NCI-H524 treated with DMSO at 0.1 percent for 48 hours (cell line): Measurements from ENCODE around the gene MND1.
"Not testable (repeated sequence)": the region's sequence is repeated elsewhere in the genome, so short reads cannot be mapped to it uniquely, and the experiment has no call there.

Experiments used
- DNase-seq: peaks from one replicate; lab custom pipeline; 2025; lab: John Stamatoyannopoulos, UW

MND1 gene

DNA sequence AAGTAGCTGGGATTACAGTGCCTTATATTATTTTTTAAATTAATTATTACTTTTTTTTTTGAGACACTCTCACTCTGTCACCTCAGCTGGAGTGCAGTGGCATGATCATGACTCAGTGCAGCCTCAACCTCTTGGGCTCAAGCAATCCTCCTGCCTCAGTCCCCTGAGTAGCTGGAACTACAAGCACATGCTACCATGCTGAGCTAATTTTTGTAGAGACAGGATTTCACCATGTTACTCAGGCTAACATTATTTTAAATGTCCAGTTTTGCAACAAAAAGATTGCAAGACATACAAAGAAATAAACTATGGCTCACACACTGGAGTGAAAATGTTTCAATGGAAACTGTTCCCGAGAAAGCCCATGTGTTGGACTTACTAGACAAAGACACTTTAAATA, 59.2 kb downstream of the MND1 start:
- DNase-seq: no peak

DNA sequence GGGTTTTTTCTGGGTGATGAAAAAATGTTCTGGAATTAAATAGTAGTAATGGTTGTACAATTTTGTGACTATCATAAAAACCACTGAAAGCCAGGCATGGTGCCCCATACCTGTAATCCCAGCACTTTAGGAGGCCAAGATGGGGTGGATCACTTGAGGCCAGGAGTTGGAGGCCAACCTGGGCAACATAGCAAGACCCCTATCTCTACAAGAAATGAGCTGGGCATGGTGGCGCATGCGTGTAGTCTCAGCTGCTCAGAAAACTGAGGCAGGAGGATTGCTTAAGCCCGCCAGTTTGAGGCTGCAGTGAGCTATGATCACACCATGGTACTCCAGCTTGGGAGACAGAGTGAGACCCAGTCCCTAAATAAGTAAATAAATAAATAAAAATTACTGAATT, 63.4 kb downstream of the MND1 start:
- DNase-seq: no peak

DNA sequence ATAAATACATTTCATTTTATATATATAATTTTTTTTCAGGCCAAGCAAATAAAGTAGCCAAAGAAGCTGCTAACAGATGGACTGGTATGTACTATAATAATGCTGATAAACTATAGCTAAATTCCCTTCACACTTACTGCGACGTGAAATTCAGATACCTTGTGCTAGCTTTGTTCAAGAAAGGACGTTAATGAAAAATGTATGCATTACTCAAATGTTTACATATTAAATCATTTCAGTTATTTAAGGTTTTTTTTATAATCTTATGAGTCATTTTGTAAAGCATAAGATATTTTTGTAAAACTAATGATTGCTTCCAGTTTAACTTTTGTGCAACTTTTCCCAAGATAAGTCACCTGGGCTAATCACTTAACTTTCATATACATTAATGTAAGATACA, 64.4 kb downstream of the MND1 start:
- DNase-seq: no peak

DNA sequence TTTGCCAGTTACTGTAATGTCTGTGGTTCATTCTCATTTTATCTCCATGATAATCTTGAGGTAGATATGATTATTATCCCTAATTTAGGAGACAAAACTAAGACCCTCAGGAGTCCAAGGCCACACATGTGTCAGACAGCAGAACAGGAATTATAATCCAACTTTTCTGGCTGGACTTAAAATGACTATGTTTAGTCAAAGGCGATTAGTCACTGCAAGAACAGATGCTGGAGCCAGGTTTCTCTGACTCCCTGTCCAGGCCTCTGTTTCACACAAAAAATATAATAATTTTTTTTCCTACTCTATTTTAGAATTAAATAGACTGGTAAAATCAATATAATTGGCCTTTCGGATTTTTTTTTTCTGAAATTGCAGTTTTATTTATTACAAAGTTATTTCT, 64.9 kb downstream of the MND1 start:
- no peak for DNase-seq

DNA sequence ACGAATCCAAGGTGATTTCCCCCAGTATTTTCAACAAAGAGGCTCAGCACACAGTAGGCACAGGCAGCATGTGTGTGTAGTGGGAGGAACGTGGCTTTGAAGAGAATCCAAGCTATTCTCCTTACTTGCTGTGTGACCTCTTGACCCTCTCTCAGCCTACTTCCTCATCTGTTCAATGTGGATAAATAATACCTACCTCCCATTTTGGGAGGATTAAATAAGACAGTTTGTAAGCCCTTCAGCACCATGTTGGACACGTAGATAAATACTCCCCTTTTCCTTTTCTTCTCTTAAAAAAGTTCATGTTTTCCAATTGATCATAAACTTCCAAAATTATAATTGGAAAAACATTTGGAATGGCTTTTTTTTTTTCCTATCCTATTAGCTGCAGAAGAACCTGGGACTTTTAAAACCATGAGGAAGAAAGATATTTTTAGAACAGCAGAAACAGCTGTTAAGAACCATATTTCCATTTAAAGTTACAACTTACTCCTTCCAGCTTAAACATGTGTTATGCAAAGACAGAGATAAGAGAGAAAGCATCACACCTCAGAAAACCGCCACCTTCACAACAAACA, 65.5 kb downstream of the MND1 start:
- DNase-seq: peak; percentile 17

DNA sequence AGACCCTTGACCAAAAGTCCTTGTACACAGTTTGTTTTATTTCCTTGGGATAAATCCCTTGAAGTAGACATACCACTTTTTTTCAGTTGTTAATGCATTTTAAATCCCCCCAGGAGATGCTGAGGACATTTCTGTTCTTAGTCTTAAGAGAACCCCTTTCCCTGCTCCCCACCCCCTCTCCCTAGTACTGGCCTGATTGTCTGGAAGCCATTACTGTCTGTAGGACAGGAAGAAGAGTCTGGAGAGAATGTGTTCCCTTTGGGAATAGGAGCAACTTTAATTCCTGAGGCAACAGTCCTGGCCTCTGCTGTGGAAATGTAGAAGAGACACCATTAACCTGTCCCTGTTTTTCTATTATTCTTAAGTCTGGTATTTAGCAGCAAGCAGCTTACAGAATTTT, 69.4 kb downstream of the MND1 start:
- DNase-seq: no peak

DNA sequence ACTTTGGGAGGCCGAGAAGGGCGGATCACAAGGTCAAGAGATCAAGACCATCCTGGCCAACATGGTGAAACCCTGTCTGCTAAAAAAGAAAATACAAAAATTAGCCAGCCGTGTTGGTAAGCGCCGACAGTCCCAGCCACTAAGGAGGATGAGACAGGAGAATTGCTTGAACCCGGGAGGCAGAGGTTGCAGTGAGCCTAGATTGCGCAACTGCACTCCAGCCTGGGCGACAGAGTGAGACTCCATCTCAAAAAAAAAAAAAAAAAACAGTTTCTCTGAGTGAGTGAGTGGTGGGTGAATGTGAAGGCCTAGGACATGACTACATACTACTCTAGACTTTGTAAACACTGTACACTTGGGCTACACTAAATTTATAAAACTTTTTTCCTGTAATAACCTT, 72.0 kb downstream of the MND1 start:
- DNase-seq: not testable (repeated sequence)

DNA sequence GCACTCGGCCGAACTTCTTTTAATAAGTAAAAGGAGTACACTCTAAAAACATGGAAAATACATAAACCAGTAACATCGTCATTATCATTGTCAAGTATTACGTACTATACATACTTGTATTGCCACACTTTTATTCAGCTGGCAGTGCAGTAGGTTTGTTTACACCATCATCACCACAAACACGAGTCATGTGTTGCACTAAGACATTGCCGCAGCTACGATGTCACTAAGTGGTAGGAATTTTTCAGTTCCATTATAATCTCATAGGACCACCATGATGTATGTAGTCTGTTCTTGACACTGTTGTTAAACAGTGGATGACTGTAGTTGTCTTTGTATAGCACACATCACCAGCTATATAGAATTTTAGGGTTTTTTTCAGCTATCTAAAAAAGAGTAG, 73.6 kb downstream of the MND1 start:
- no peak for DNase-seq

DNA sequence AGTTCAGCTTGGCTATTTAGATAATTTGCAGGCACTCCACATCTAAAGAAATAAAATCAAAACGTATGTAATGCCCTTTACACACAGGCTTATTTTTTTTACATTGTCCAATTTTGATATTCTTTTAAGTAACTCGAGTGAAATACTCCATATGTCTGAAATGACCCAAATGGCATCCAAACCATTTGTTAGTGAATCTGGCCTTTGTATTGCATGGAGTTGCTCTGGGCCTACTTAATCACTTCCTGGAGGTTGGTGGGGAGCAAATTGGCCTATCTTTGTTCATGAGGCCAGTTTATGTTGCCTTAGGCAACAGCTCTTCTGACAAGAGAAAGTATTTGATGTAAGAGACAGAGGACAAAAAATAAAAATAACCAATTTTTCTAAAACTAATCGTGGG, 74.1 kb downstream of the MND1 start:
- DNase-seq: no peak

DNA sequence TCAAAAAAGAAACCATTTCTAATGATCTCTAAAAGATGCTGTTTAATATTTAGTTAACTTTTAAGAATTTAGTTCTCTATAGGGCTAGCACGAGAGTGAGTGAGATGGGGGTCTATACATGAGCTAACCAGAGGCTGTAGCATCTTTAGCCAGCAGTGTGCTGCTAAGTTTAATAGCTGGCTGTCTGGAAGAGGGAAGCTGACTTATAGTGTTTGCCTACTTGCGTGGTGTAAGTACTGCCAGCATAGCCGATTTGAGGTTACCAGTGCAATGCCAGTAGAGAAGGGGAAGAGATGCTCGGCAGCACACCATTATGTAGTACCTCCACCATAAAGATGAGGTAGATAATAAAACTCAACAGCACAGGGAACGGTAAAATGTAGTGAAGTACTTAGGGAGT, 74.5 kb downstream of the MND1 start:
- DNase-seq: no peak

DNA sequence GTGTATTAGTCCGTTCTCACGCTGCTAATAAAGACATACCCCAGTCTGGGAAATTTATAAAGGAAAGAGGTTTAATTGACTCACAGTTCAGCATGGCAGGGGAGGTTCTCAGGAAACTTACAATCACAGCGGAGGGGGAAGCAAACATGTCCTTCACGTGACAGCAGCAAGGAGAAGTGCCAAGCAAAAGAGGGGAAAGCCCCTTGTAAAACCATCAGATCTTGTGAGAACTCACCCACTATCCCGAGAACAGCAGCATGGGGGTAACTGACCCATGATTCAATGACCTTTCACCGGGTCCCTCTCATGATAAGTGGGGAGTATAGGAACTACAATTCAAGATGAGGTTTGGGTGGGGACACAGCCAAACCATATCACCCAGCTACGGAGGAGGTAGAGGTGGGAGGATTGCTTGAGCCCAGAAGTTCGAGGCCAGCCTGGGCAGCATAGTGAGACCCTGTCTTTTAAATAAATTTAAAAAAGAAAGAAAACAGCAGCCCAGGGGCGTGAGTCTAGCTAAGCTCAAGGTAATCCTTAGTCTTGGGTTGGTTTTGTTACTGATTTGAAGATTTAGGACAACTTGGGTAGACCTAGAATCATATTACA, 75.3 kb downstream of the MND1 start:
- no peak for DNase-seq

DNA sequence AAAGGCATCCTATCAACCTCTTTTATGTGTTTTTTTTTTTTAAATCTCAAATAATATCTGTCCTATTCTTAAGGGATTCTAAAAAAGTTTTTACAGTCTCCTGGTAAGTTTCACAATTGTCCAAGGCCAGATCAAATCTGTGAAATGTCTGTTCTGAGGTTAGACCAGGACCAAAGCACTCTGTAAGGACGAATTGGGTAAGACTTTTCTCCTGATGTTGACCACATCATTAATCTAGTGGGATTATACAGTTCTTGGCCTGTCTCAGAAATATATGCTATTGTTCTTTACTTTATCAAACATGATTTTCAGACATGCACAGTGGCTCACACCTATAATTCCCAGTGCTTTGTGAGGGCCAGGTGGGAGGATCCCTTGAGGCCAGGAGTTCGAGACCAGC, 75.9 kb downstream of the MND1 start:
- no peak for DNase-seq

DNA sequence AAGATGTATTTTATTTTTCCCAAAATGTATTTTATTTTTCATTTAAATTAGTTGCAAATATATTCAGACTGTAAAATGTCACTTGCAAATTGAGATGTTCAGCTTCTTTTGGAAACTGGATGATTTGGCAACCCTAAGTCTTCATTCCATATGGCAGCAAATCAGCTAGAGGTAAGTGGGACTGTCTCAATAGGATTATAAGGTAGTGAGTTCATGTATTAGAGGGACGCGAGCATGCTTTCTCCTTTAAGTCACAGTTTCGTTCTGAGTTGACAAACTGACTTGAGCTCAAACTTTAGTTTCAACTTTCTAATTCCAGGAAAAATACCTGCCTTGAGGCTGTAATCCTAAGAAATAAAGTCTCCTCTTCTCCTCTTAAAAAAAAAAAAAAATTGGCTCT, 77.5 kb downstream of the MND1 start:
- no peak for DNase-seq

DNA sequence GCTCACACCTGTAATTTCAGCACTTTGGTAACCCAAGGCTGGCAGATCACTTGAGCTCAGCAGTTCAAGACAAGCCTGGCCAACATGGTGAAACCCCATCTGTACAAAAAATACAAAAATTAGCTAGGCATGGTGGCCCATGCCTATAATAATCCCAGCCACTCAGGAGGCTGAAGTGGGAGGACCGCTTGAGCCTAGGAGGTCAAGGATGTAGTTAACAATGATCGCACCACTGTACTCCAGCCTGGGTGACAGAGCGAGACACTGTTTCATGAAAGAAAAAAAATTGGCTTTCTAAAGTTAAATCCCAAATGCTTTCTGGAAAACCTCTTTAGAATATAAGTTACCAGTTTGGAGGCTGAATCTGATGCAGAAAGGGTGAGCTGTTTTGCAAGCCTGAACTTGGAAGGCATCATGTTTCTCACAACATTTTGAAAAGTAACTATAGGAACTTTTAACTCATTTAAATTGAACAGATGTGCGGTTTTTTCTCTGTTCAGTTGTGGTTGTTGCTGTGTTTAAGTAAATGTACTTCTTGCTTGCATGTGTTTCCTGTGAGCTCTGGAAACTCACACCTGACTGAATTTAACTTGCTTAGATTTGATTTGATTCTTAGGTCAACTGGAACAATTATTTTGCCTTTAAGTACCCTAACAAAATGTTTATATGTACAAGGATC, 81.9 kb downstream of the MND1 start:
- DNase-seq: no peak

DNA sequence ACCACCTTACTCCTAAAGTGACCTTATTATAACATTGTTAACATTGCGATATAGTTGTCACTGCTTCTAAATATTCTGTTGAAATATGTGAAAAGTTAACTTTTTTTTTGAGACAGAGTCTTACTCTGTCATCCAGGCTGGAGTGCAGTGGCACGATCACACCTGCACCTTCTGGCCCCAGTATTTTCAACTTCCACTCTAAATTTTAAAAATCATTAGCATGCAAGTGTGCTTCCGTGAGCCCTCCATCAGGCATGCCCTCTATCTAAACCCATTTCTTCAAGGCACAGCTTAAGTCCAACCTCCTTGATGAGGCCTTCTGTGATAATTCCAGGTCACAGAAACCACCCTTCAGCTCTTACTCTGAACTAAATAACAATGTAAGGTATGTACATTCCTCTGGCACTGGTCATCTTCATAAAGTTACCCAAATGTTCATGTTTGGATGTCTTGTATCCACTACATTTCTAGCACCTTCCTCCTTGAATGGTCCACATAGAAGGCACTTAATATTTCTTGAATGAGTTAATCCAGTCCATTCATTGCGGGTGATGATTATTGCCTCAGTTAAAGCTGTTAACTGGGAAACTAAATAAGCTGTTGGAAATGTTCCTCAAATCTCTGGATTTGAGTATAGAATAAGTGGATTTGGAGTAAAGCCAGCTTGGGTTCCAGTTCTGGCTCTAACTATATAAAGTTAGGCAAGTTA, 83.0 kb downstream of the MND1 start:
- DNase-seq: no peak

DNA sequence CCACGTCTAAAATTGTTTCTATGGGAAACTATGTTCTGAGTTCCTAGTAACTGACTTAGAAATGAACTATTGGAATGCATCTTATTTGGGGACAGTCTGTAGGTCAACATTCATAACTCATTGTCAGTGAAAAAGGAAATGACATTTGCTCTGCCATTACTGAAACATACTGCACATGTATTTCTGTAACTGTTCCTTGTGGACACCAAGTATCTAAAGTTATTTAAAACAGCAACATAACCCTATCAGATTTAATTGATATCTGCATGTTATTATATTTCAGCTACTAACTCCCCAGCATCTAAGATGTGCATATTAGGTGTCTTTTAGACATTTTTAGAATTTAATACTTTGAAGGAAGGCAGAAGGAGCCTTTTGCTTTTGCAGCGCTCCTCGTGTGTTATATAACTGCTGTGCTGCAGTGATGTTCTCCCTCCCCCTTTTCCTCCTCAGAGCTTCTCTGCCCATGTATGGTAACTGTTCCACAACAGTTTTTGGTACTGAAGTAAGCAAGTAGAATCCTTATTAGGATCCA, 84.5 kb downstream of the MND1 start:
- DNase-seq: no peak

DNA sequence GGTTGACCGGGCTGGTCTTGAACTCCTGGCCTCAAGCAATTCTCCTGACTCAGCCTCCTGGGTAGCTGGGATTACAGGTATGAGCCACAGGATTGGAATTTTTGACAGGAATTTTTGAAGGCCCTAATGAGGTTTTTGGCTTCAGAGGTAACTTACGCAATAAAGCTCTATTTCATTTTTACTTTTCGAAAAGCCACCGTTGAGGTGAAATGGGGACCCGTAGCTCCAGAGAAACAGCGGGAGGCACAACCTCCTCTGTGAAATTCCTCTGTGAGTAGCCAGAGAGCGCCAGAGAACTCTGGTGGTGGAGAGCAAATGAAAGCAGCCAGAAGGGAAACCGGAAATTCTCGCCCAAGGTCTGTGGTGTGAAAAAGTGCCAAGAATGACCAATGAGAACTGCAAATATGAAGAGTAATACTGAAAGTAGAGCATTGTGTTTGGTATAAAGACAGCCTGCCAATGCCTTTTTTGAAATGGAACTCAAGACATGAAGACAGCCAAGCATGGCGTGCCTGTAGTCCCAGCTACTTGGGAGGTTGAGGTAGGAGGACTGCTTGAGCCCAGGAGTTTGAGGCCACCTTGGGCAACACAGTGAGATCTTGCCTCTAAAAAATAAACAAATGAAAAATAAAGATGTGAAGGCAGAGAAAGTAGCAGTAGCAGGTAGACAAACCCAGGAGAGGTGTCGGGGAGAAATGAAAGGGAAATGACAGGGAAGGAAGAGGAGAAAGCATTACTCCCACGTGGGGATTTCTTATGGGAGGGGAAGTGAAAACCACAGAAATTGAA, 88.7 kb downstream of the MND1 start:
- no peak for DNase-seq

DNA sequence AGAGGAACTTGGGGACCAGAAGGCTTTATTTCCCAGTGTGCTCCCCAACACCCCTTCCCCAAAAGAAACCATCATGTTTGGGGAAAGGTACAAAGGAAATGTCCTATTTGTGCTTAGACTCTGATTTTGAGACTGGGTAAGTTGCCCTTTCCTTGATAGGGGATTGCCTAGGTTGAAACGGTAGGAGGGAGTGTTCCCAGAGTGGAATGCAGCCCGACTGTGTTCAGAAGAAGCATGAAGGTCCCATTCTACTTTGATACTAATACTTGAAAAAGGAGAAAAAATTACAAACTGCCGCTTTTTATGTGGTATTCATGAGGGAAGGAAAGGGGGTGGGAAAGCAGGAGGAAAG, 89.2 kb downstream of the MND1 start:
- no peak for DNase-seq

DNA sequence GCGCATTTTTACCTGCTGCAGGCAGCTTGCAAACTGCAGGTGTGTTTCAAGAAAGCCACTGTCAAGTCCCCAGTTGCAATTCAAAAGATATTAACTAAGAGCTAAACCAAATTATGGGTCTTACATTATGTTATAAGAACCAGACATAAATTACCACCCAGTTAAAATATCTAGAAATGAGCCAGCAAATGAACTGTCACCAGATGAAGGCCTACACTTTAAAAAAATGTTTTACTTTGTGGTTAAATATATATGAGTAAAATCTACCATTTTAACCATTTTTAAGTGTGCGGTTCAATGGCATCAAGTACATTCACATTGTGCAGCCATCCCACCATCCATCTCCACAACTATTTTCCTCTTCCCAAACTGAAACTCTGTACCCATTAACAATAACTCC, 89.7 kb downstream of the MND1 start:
- DNase-seq: no peak

DNA sequence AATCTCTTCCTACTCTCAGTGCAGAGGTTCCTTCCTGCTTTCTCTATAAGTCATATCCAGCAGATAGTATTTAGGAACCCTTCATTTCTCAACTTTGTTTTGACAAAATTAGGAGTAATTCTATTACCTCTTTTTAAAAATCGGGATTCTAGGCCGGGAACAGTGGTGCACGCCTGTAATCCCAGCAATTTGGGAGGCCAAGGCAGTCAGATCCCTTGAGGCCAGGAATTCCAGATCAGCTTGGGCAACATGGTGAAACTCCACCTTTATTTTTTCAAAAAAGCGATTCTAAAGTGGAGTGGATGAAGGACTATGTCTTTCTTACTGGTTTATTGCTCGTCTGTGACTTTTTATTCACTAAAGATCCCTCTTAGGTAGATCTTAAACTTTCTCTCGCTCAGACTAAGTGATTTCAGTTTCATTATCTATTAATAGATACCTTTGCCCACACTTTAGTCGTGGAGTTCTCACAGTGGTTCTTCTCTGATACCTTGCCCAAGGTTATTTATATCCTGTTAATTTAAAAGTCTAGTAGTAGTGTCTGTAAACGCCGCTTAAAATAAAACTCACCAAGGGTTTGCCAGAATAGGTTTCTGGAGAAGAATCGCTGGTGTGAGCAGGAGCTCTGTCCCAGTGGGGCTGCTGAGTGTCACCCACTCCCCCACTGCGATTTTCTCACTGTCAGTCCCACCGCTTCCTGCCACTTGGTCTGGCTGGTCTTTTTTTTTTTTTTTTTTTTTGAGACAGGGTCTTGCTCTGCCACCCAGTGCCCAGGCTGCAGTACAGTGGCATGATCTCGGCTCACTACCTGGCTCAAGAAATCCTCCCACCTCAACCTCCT, 94.6 kb downstream of the MND1 start:
- no peak for DNase-seq

DNA sequence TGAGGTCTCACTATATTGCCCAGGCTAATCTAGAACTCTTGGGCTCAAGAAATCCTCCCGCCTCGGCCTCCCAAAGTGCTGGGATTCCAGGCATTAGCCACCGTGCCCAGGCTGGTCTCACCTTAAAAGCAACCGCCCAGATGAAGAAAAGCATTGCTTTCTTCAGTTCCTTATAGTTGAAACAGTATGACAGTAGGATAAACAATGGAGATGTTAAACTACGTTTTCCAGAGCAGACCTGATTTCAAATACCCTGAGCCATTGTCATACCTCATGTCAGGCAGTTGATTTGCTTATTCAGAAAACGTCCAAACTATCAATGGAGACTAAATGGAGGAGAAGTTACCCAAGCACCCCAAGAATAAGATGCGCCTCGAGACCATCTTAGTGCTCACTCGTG, 95.3 kb downstream of the MND1 start:
- DNase-seq: no peak
